Loucy (cell line): ENCODE results near the gene MAP4K3.

Experiments
- H2AFZ ChIP-seq: fragments of 200-600 bp; sonication (generic); 2 replicates; pipeline ENCODE4 v1.6.0; 2016; ENCODE audit warnings: antibody characterized with exemption, mild to moderate bottlenecking, low read length, moderate library complexity
- H3F3A ChIP-seq: fragments of 200-600 bp; 2 replicates; pipeline ENCODE4 v1.6.0; 2016; ENCODE audit warnings: antibody characterized with exemption, low read depth, mild to moderate bottlenecking
- H3K27me3 ChIP-seq: fragments of 200-600 bp; sonication (generic); 2 replicates; pipeline ENCODE4 v1.6.1; 2014; ENCODE audit warnings: low read length, mild to moderate bottlenecking; ENCODE audit not compliant: insufficient read depth, poor library complexity, severe bottlenecking
- H3K36me3 ChIP-seq: fragments of 200-600 bp; sonication (generic); 2 replicates; pipeline ENCODE4 v1.6.1; 2016; ENCODE audit warnings: low read length; ENCODE audit not compliant: insufficient read depth
- H3K4me1 ChIP-seq: fragments of 200-600 bp; sonication (generic); 2 replicates; pipeline ENCODE4 v1.5.1; 2014; ENCODE audit warnings: low read length, mild to moderate bottlenecking; ENCODE audit not compliant: insufficient read depth, poor library complexity, severe bottlenecking
- H3K4me2 ChIP-seq: fragments of 200-600 bp; sonication (generic); 2 replicates; pipeline ENCODE4 v1.6.0; 2014; ENCODE audit warnings: antibody characterized with exemption, low read length, low read depth, mild to moderate bottlenecking; ENCODE audit not compliant: poor library complexity, severe bottlenecking
- H3K4me3 ChIP-seq: fragments of 200-600 bp; sonication (generic); 2 replicates; pipeline ENCODE4 v1.5.1; 2014; ENCODE audit warnings: low read length, mild to moderate bottlenecking, mixed read lengths; ENCODE audit not compliant: poor library complexity, severe bottlenecking
- H3K79me2 ChIP-seq: fragments of 200-600 bp; sonication (generic); 2 replicates; pipeline ENCODE4 v1.6.1; 2014; ENCODE audit warnings: low read length; ENCODE audit not compliant: insufficient read depth
- H3K9ac ChIP-seq: fragments of 200-600 bp; sonication (generic); 2 replicates; pipeline ENCODE4 v1.6.0; 2014; ENCODE audit warnings: mild to moderate bottlenecking, low read depth, low read length, moderate library complexity; ENCODE audit not compliant: poor library complexity, severe bottlenecking
- H3K9me2 ChIP-seq: fragments of 200-600 bp; sonication (generic); replicated peaks from 2 replicates; pipeline ENCODE4 v1.6.1; 2016; ENCODE audit warnings: low read depth, low read length, mixed read lengths
- H3K9me3 ChIP-seq: fragments of 200-600 bp; sonication (generic); 2 replicates; pipeline ENCODE4 v1.6.1; 2014; ENCODE audit warnings: mild to moderate bottlenecking, antibody characterized with exemption, low read length, low read depth; ENCODE audit not compliant: insufficient read depth
- H4K20me1 ChIP-seq: fragments of 200-600 bp; sonication (generic); 2 replicates; pipeline ENCODE4 v1.6.0; 2014; ENCODE audit warnings: antibody characterized with exemption, low read length, mild to moderate bottlenecking; ENCODE audit not compliant: insufficient read depth, poor library complexity, severe bottlenecking
- CTCF ChIP-seq: fragments of 200-600 bp; sonication (generic); conservative IDR thresholded peaks from 2 replicates; pipeline ENCODE4 v1.5.1; 2014; ENCODE audit warnings: mild to moderate bottlenecking, antibody characterized with exemption, low read length
- EZH2phosphoT487 ChIP-seq: fragments of 200-600 bp; IDR thresholded peaks from 2 replicates; pipeline ENCODE4 v1.6.1; 2018; ENCODE audit warnings: antibody characterized with exemption, mild to moderate bottlenecking, moderate library complexity, borderline replicate concordance

Gene MAP4K3

GRCh38 chr2:39368846-39369245 lies 68.2 kb downstream of the MAP4K3 start:
- Histone ChIP-seq H3K9me3 (no peaks in the 10 kb centered on the region; the same call in 1 of the 2 replicates), H4K20me1 (no peaks in the 10 kb centered on the region), H3K36me3 (peaks cover 17% of the 10 kb centered on the region; the same call in 1 of the 2 replicates), H3K79me2 (no peaks in the 10 kb centered on the region; the same call in 1 of the 2 replicates), H3K9ac (no peak overlapping the region), H3K4me3 (no peak overlapping the region), H3K9me2 (no peaks in the 10 kb centered on the region), H3K27me3 (no peaks in the 10 kb centered on the region), H3K4me1 (peaks cover 10% of the 10 kb centered on the region), H3F3A (no peaks in the 10 kb centered on the region), H2AFZ (no peak overlapping the region), H3K4me2 (no peak overlapping the region)
- no peak for TF ChIP-seq CTCF
- TF ChIP-seq EZH2phosphoT487: no peak

- TF ChIP-seq CTCF (no peak), EZH2phosphoT487 (no peak)
- no peaks in the 10 kb centered on the region for H3K27me3 ChIP-seq
- no peak overlapping the region for H3K4me2 ChIP-seq
- no peak overlapping the region for H2AFZ ChIP-seq
- no peaks in the 10 kb centered on the region for H3K9me3 ChIP-seq
- no peak overlapping the region for H3K9ac ChIP-seq
- no peaks in the 10 kb centered on the region for H3F3A ChIP-seq
- H4K20me1 ChIP-seq: no peaks in the 10 kb centered on the region
- no peaks in the 10 kb centered on the region for H3K9me2 ChIP-seq
- H3K36me3 ChIP-seq: peaks cover 12% of the 10 kb centered on the region; the same call in 1 of the 2 replicates
- H3K4me3 ChIP-seq: no peak overlapping the region
- no peaks in the 10 kb centered on the region; the same call in 1 of the 2 replicates for H3K79me2 ChIP-seq
- H3K4me1 ChIP-seq: peaks cover 10% of the 10 kb centered on the region
Measured at GRCh38 chr2:39368376-39368775, 68.7 kb downstream of the MAP4K3 start.

- peaks cover 9% of the 10 kb centered on the region; the same call in 1 of the 2 replicates for H3K36me3 ChIP-seq
- no peaks in the 10 kb centered on the region for H3K9me2 ChIP-seq
- peaks cover 3% of the 10 kb centered on the region; the same call in 1 of the 2 replicates for H3F3A ChIP-seq
- TF ChIP-seq EZH2phosphoT487: no peak
- TF ChIP-seq CTCF: no peak
- H3K79me2 ChIP-seq: no peaks in the 10 kb centered on the region
- H3K4me1 ChIP-seq: no peaks in the 10 kb centered on the region
- no peak overlapping the region for H2AFZ ChIP-seq
- peaks cover 34% of the 10 kb centered on the region; the same call in 1 of the 2 replicates for H3K9me3 ChIP-seq
- H3K4me2 ChIP-seq: no peak overlapping the region
- H4K20me1 ChIP-seq: no peaks in the 10 kb centered on the region
- H3K9ac ChIP-seq: no peak overlapping the region
- no peaks in the 10 kb centered on the region for H3K27me3 ChIP-seq
- H3K4me3 ChIP-seq: no peak overlapping the region
Measured at GRCh38 chr2:39362595-39362994, 74.5 kb downstream of the MAP4K3 start.
